Left renal pelvis (tissue), 4 donors: ENCODE data around the gene HAUS1. TPM values are rescaled to one million over a fixed set of nuclear protein-coding genes. Genes with fewer than 3 reads are reported as not detected.
"Not testable (repeated sequence)": the region's sequence is repeated elsewhere in the genome, so short reads cannot be mapped to it uniquely, and the experiment has no call there.

Source experiments
- DNase-seq, 4 donors: peaks; one replicate each; pipeline ENCODE4 v3.0.0-alpha.2; 2013; ENCODE audit warnings: low read depth in 4 of 4, low spot score in 3 of 4
- polyA plus RNA-seq, 4 donors: library from polyadenylated mRNA; unstranded; fragments of 120-200 nt; gene quantifications; one replicate each; pipeline ENCODE4 v1.2.1, GENCODE V29; 2013; ENCODE audit not compliant: insufficient read length in 4 of 4

HAUS1 gene
- polyA plus RNA-seq, 4 donors: 41.2 to 61.6 (median 49.3) TPM

DNA sequence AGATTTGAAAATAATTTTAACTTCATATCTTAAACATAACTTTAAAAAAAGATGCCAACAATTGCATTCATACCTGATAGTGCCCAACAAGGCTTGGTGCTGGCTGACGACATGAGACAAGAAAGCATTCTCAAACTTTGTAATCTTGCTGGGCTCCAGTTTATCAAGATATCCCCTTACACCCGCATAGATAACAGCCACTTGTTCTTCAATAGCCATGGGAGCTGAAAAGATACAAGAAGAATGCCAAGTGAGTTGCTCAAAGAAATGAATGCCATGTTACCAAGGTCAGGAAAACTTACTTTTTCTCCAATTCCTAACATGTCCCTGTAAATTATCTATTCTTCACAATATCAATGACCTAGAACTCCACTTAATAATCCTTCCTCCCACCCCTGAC lies 19.8 kb upstream of the HAUS1 start:
- DNase-seq: no peak

- DNase-seq: not testable (repeated sequence)
Measured at GRCh38 chr18:46088501-46088900, 15.7 kb upstream of the HAUS1 start.

DNA sequence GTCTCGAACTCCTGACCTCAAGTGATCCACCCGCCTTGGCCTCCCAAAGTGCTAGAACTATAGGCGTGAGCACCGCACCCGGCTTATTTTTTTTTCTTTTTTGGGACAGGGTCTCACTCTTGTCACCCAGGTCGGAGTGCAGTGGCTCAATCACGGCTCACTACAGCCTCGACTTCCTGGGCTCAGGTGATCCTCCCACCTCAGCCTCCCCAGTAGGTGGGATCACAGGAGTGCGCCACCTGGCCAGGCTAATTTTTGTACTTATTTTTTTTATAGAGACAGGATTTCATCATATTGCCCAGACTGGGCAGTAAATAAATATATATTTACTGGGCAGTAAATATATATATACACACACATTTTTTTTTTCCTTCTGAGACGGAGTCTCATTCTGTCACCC lies 8.7 kb upstream of the HAUS1 start:
- DNase-seq: no peak

DNA sequence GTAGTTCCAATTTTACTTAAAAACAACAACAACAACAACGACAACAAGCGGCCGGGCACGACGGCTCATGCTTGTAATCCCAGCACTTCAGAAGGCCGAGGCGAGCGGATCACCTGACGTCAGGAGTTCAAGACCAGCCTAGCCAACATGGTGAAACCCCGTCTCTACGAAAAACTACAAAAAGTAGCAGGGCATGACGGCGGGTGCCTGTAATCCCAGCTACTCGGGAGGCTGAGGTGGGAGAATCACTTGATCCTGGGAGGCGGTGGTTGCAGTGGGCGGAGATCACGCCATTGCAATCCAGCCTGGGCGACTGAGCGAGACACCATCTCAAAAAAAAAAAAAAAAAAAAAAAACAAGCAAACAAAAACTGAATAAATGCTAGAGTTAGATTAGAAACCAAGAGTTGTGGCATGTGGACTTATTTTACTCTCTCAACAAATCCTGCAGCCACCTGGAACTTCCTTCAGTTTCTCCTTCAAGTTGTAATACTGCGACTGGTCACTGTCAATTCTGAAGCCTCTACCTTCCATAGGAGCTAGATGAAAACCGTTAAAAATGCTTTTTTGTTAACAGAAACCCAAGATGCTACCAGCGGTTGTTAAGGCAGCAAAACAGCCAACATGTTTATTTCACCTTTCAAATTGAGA lies 7.4 kb upstream of the HAUS1 start:
- DNase-seq: no peak

GRCh38 chr18:46097431-46097800 lies 6.8 kb upstream of the HAUS1 start:
- DNase-seq: no peak

DNA sequence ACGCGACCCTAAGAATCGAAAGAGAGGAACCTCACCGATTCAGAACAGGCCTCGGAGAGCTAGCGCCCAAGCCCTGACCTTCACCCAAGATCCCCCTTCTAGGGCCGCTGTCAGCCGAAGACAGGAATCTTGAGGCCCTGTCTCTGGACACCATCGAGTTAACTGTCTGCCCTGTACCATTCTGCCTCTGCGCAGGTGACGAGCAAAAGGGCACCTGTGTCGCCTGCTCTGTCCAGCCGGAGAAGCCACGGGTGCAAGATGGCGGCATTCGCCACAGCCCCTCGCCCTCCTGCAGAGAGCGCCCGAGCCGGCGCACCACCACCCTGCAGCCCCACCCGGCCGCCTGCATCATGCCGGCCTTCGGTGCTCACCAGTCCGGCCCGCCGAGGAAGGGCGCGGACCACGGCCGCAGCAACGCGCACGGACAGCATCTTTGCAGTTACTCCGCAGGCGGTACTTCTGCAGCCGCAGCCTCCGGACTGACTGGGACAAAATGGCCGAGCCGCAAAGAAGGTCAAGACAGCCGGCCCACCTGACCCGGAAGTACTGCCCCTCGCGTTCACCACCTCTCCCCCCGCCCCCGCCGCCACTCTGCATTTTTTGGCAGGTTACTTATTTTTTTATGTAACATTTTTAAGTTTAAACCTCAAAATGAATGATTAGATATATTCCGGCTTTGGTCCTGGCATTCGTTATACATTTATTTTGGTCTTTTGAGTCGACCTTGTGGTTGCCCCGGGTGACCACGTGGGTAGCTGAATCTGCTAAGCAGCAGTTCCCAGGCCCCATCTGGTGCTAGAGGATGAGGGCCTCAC lies 6.2 kb upstream of the HAUS1 start, which contains the start of gene ATP5F1A:
ATP5F1A (minus strand) TSS at position 496 of the 815 bp plus-strand sequence; CDS start at position 431, 65 bp downstream.
- peak in 3 of 4 donors; percentile 68 to 78 (median 70) for DNase-seq

- DNase-seq: no peak
Measured at GRCh38 chr18:46098616-46098933, 5.6 kb upstream of the HAUS1 start.

DNA sequence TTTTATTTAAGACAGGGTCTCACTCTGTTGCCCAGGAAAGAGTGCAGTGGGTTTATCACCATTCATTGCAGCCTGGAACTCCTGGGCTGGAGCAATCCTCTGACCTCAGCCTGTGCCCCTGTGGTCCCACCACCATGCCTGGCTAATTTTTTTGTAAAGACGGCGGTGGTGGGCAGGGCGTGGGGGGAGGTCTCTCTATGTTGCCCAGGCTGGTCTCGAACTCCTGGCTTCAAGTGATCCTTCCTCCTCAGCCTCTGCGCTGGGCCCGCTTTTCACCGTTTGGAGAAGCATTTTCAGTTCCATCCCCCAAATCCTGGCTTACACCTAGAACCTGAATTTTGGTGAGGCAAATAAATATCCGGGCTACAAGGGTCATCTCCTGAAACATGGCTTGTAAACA lies 4.7 kb upstream of the HAUS1 start:
- no peak for DNase-seq

GRCh38 chr18:46109386-46109785 lies 5.2 kb downstream of the HAUS1 start:
- DNase-seq: no peak

- DNase-seq: no peak
Measured at GRCh38 chr18:46110406-46110805, 6.2 kb downstream of the HAUS1 start.

- DNase-seq: no peak
Measured at GRCh38 chr18:46113751-46114150, 9.6 kb downstream of the HAUS1 start.

DNA sequence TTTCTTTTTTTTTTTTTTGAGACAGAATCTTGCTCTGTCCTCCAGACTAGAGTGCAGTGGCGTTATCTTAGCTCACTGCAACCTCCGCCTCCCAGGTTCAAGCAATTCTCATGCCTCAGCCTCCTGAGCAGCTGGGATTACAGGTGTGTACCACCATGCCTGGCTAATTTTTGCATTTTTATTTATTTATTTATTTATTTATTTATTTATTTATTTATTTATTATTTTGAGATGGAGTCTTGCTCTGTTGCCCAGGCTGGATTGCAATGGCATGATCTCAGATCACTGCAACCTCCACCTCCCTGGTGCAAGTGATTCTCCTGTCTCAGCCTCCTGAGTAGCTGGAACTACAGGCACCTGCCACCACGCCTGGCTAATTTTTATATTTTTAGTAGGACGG lies 22.4 kb downstream of the HAUS1 start:
- DNase-seq: not testable (repeated sequence)

DNA sequence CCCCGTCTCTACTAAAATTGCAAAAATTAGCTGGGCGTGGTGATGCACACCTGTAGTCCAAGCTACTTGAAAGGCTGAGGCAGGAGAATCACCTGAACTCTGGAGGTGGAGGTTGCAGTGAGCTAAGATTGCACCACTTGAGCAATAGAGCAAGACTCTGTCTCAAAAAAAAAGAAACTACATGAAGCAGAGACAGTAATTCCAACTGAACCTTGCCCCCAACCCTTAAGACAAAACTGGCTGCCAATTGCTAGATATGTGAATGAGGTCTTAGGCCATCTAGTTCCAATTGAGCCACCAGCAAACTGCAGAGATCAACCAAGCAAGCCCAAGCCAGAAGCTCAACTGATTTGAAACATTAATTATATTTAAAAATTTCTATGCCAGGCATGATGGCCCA lies 25.9 kb downstream of the HAUS1 start:
- DNase-seq: no peak

DNA sequence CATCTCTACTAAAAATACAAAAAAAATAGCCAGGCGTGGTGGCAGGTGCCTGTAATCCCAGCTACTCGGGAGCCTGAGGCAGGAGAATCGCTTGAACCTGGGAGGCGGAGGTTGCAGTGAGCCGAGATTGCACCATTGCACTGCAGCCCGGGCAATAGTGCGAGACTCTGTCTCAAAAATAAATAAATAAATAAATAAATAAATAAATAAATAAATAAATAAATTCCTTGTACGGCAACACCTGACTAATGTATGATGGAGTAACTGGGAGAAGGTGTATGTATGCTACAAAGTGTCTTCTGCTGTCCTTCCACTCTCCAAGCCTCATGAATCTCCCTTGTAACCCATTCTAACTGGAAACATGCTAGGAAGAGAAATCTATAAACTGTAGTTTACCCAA lies 26.4 kb downstream of the HAUS1 start:
- DNase-seq: not testable (repeated sequence)

DNA sequence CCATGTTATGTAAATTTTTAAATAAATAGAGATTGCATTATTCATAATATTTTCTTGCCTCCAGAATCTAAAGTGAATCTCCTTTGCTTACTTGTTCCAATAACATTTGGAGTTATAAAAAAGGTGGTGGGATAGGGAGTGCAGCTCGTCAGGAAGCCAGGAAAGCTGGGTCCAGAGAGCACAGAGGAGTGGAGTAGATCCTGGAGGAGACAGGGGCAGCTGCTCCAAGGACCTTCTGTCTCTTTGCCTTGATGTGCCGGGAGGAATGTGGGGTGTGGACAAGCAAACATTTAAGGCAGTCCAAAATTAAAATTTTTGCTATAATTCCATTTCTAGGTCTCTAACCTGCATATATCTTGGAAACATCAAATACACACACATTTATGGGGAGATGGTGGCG lies 29.3 kb downstream of the HAUS1 start:
- no peak for DNase-seq

DNA sequence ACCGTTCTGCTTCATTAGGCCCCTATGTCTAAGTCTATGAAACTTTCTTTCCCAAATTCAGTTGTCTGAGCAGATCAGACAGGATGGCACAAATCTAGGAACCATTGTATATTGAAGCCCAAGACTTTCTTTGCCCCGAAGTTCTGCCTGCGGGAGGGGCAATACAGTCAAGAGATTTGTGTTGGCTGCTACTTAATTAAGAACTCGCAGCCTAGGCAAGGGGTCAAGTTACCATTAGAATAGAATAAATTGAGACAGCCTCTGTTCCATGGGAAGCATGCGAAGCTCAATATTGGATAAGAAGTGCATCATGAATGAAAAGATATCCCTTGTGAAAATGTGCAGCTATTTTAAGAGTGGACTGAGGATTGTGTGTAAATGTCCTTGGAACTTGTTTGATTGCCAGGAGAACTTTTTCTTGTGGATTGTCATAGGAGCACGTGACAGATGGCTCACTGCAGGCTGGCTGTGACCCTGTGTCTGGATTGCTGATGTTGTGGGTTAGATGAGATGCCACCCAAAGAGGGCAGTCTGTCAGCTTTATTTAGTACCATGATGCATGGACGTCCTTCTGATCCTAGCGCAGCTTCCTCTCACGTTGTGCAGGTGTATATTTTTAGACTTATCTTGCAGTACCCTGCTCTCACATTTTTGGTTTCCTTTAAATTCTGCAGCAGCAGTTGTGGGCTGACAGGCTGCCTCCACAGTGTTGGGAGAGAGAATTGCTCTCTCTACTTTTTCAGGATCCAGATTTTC lies 30.9 kb downstream of the HAUS1 start:
- no peak for DNase-seq

DNA sequence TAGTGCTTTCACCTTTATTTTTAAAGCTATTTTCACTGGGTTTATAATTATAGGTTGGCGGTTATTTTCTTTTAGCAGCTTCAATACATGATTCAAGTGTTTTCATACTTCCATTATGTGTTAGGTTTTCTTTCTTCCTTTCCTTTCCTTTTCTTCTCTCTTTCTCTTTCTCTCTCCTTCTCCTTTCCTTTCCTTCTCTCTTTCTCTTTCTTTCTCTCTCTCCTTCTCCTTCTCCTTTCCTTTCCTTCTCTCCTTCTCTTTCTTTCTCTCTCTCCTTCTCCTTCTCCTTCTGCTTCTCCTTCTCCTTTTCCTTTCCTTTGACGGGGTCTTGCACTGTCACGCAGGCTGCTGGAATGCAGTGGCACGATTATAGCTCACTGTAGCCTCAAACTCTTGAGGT lies 36.0 kb downstream of the HAUS1 start:
- no peak for DNase-seq

GRCh38 chr18:46141199-46141598 lies 37.0 kb downstream of the HAUS1 start:
- no peak for DNase-seq

GRCh38 chr18:46148810-46149209 lies 44.6 kb downstream of the HAUS1 start:
- DNase-seq: peak in 1 of 4 donors; percentile 36

- DNase-seq: no peak
Measured at GRCh38 chr18:46152436-46152807, 48.2 kb downstream of the HAUS1 start.

DNA sequence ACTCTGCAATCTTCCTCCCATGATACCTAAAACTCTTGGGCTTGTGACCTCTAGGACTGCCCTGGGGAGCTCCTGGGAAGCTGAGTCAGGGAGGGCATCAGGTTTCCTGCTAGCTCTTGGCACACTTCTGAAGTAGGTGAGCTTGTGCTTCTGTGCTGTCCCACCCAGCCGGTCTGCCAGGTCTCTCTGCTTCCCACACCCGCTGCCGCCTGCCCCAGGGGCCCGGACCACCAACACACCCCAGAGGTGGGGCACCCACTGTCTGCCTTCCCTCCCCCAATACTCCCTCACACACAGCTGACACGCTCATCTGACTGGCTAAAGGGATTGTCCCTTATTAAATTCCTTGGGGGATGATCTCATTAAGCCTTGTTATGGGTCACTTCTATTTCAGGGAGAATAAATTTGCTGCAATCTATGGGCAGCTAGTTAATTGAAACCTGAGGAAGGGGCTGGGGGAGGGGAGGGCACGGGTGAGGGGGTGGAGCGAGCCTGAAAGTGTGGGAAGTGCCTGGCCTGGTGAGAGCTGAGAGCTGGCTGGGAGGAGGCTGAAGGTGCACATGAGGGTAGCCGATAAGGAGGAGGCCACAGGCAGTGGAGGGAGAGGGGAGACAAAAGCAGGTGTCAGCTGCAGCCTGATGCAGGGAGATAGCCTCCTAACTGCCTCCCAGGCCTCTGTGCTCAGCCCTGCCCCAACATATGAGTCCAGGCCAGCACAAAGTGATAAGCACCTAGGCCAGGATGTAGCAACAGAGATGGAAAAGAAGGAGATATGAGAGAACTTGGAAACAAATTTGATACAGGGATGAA lies 48.8 kb downstream of the HAUS1 start:
- DNase-seq: peak in 2 of 4 donors; percentile 70 to 73
